ENCODE measurements around the gene PSMA5. TPM values are rescaled to one million over a fixed set of nuclear protein-coding genes. Genes with fewer than 3 reads are reported as not detected.

PSMA5 gene
- total RNA-seq, 2 experiments from 2014 or later = 170 to 189 TPM

Other genes with a start within 250 kb of the PSMA5 start
- 100 to 1,000 TPM; 193 to 195 TPM for gene SARS1, start 212.5 kb downstream of the PSMA5 start, total RNA-seq
- gene CELSR2, start 176.9 kb downstream of the PSMA5 start, total RNA-seq = 1 to 10 TPM; 2.0 to 2.2 TPM
- 10 to 100 TPM; 27.0 to 28.7 TPM for gene PSRC1, start 143.3 kb downstream of the PSMA5 start, total RNA-seq
- not detected for gene MYBPHL, start 119.4 kb downstream of the PSMA5 start, total RNA-seq
- 1 to 10 TPM; 3.2 to 4.5 TPM for gene SORT1, start 28.5 kb downstream of the PSMA5 start, total RNA-seq
- gene SYPL2, start 40.1 kb upstream of the PSMA5 start, total RNA-seq = not detected
- 1 to 10 TPM; 7.0 to 7.6 TPM for gene ATXN7L2, start 57.5 kb upstream of the PSMA5 start, total RNA-seq
- 10 to 100 TPM; 19.5 to 21.4 TPM for gene CYB561D1, start 67.6 kb upstream of the PSMA5 start, total RNA-seq
- 1 to 10 TPM; 1.2 to 1.3 TPM for gene AMIGO1, start 83.3 kb upstream of the PSMA5 start, total RNA-seq
- gene GPR61, start 113.4 kb upstream of the PSMA5 start, total RNA-seq = under 1 TPM in 1 of 2 experiments, not detected in 1; 0.53 TPM
- gene GNAI3, start 122.2 kb upstream of the PSMA5 start, total RNA-seq = 1 to 10 TPM; 9.4 to 9.6 TPM
- gene GNAT2, start 193.2 kb upstream of the PSMA5 start, total RNA-seq = not detected
- 100 to 1,000 TPM; 110 to 122 TPM for gene AMPD2, start 193.4 kb upstream of the PSMA5 start, total RNA-seq
- gene GSTM4, start 229.7 kb upstream of the PSMA5 start, total RNA-seq = 10 to 100 TPM; 10.4 to 14.3 TPM
- gene GSTM2, start 241.6 kb upstream of the PSMA5 start, total RNA-seq = 10 to 100 TPM; 15.9 to 17.6 TPM

Measured in activated CD4-positive, alpha-beta memory T cell treated with anti-CD3 and anti-CD28 coated beads, Interleukin-2, amount 10 ng/mL, durations not matched to agents 7 days and 5 days (primary cell).